Common myeloid progenitor, CD34-positive (primary cell): ENCODE measurements around the gene MYLK3.

Experiments
- CTCF ChIA-PET: fragments of 350-600 bp; sonication (Branson Sonifier 250); formaldehyde crosslinking; loops from one replicate; lab custom pipeline; 2021; ENCODE audit warnings: antibody characterized with exemption; lab: Charles Lee
- POLR2A ChIA-PET: fragments of 350-600 bp; sonication (Branson Sonifier 250); formaldehyde crosslinking; loops from one replicate; lab custom pipeline; 2021; ENCODE audit warnings: antibody characterized with exemption; lab: Charles Lee
- DNase-seq, 3 donors: peaks; one replicate each; pipeline versions ENCODE4 v3.0.0 to v3.0.0-alpha.2; 2013
- H3K27ac ChIP-seq, 2 experiments: 1 replicate in 1 of 2; 2 replicates in 1 of 2; pipeline ENCODE4 v1.7.0; 2013; ENCODE audit warnings: inconsistent platforms in 2 of 2, low read length in 2 of 2, mild to moderate bottlenecking in 2 of 2, low read depth in 1 of 2, moderate library complexity in 1 of 2; ENCODE audit not compliant: severe bottlenecking in 2 of 2, insufficient read depth in 1 of 2, poor library complexity in 1 of 2
- H3K27me3 ChIP-seq, 5 experiments: replicated peaks in 2 of 5; 1 replicate in 3 of 5; 2 replicates in 2 of 5; pipeline versions ENCODE4 v1.6.1 to v1.7.0; 2013; ENCODE audit warnings: low read length in 4 of 5, mild to moderate bottlenecking in 2 of 5, moderate library complexity in 2 of 5, inconsistent platforms in 1 of 5; ENCODE audit not compliant: insufficient read depth in 5 of 5, control insufficient read depth in 4 of 5
- H3K36me3 ChIP-seq, 4 experiments: 1 replicate in 2 of 4; 2 replicates in 2 of 4; pipeline versions ENCODE4 v1.6.1 to v1.7.0; 2013; ENCODE audit warnings: low read length in 3 of 4, control low read depth in 1 of 4, mild to moderate bottlenecking in 1 of 4; ENCODE audit not compliant: control insufficient read depth in 4 of 4, insufficient read depth in 4 of 4
- H3K4me1 ChIP-seq, 4 experiments: 1 replicate in 3 of 4; 2 replicates in 1 of 4; pipeline versions ENCODE4 v1.6.1 to v1.7.1; 2013; ENCODE audit warnings: low read length in 3 of 4, mild to moderate bottlenecking in 3 of 4, control low read depth in 1 of 4, inconsistent platforms in 1 of 4, moderate library complexity in 1 of 4; ENCODE audit not compliant: control insufficient read depth in 4 of 4, insufficient read depth in 4 of 4; ENCODE audit errors: control extremely low read depth in 1 of 4
- H3K4me3 ChIP-seq, 7 experiments: 1 replicate in 4 of 7; 2 replicates in 3 of 7; pipeline versions ENCODE4 v1.5.1 to v1.7.0; 2013; ENCODE audit warnings: mild to moderate bottlenecking in 7 of 7, low read length in 6 of 7, moderate library complexity in 6 of 7, inconsistent platforms in 2 of 7, low read depth in 2 of 7, control low read depth in 1 of 7; ENCODE audit not compliant: insufficient read depth in 4 of 7, control insufficient read depth in 1 of 7; ENCODE audit errors: extremely low read depth in 1 of 7
- H3K9me3 ChIP-seq, 5 experiments: 1 replicate in 4 of 5; 2 replicates in 1 of 5; pipeline versions ENCODE4 v1.6.1 to v1.7.1; 2013; ENCODE audit warnings: low read length in 4 of 5, mild to moderate bottlenecking in 2 of 5, inconsistent platforms in 1 of 5, low read depth in 1 of 5, moderate library complexity in 1 of 5; ENCODE audit not compliant: control insufficient read depth in 4 of 5, insufficient read depth in 2 of 5; ENCODE audit errors: control extremely low read depth in 1 of 5
- WGBS: methylation state at CpG from one replicate; pipeline ENCODE4 v1.1.5; 2013; ENCODE audit not compliant: insufficient coverage; 5-methylcytosine and 5-hydroxymethylcytosine counted together

Gene MYLK3

GRCh38 chr16:46718214-46718613 is 29.9 kb downstream of the MYLK3 start:
- Histone ChIP-seq H3K27ac (no peak overlapping the region), H3K27me3 (no peaks in the 10 kb centered on the region), H3K4me3 (no peak overlapping the region), H3K36me3 (no peaks in the 10 kb centered on the region), H3K9me3 (no peaks in the 10 kb centered on the region), H3K4me1 (peaks cover 0 to 25% (median 7%) of the 10 kb centered on the region in 4 experiments)
- ChIA-PET POLR2A (no interaction called here), CTCF (no interaction called here)
- no peak for DNase-seq
- 98% methylated on average over 6 of the region's 8 CpGs for WGBS

GRCh38 chr16:46717692-46718091 is 30.5 kb downstream of the MYLK3 start:
- CTCF ChIA-PET: no interaction called here

GRCh38 chr16:46715769-46716305 is 32.3 kb downstream of the MYLK3 start:
- no peaks in the 10 kb centered on the region for H3K9me3 ChIP-seq
- POLR2A ChIA-PET: no interaction called here
- 10% methylated on average over 5 of the region's 6 CpGs for WGBS
- H3K4me3 ChIP-seq: peak overlapping the region in 1 of 7 experiments; percentile 1
- peak; percentile 38 to 82 (median 62) for DNase-seq
- CTCF ChIA-PET: no interaction called here
- H3K4me1 ChIP-seq: peaks cover 2 to 37% (median 17%) of the 10 kb centered on the region in 4 experiments
- H3K27me3 ChIP-seq: no peaks in the 10 kb centered on the region
- H3K36me3 ChIP-seq: no peaks in the 10 kb centered on the region
- H3K27ac ChIP-seq: no peak overlapping the region

More at GRCh38 chr16:46717692-46718091, 30.5 kb downstream of the MYLK3 start:
- Histone ChIP-seq H3K4me3 (no peak overlapping the region), H3K27me3 (no peaks in the 10 kb centered on the region), H3K27ac (no peak overlapping the region), H3K4me1 (peaks cover 2 to 29% (median 12%) of the 10 kb centered on the region in 4 experiments), H3K36me3 (no peaks in the 10 kb centered on the region), H3K9me3 (no peaks in the 10 kb centered on the region)
- WGBS: 95% methylated on average over 2 of the region's 2 CpGs
- POLR2A ChIA-PET: no interaction called here
- DNase-seq: no peak

- 98% methylated on average over 4 of the region's 7 CpGs for WGBS
- CTCF ChIA-PET: interaction anchor here (0.9 kb wide), 2 partner anchors 25 to 28 kb away, joined by 3 to 5 read pairs; partner anchors contain the start of gene ORC6
These were observed 33.1 kb downstream of the MYLK3 start for GRCh38 chr16:46714797-46715591.

GRCh38 chr16:46713634-46714033 is 34.5 kb downstream of the MYLK3 start:
- CTCF ChIA-PET: no interaction called here
- peaks cover 2 to 37% (median 18%) of the 10 kb centered on the region in 4 experiments for H3K4me1 ChIP-seq
- H3K27ac ChIP-seq: no peak overlapping the region
- DNase-seq: no peak
- H3K4me3 ChIP-seq: no peak overlapping the region
- no peaks in the 10 kb centered on the region for H3K27me3 ChIP-seq
- H3K36me3 ChIP-seq: no peaks in the 10 kb centered on the region
- H3K9me3 ChIP-seq: no peaks in the 10 kb centered on the region
- 75% methylated on average over 3 of the region's 3 CpGs for WGBS
- POLR2A ChIA-PET: no interaction called here

More at GRCh38 chr16:46714797-46715591, 33.1 kb downstream of the MYLK3 start:
- Histone ChIP-seq H3K4me1 (peaks cover 2 to 37% (median 17%) of the 10 kb centered on the region in 4 experiments), H3K27ac (no peak overlapping the region), H3K27me3 (no peaks in the 10 kb centered on the region), H3K9me3 (no peaks in the 10 kb centered on the region), H3K36me3 (no peaks in the 10 kb centered on the region), H3K4me3 (no peak overlapping the region)
- no peak for DNase-seq
- POLR2A ChIA-PET: interaction anchor here (0.8 kb wide), 1 partner anchor 116 kb away, joined by 3 read pairs; the partner anchor contains the start of gene C16orf87

GRCh38 chr16:46712911-46713310 is 35.2 kb downstream of the MYLK3 start:
- no peaks in the 10 kb centered on the region for H3K36me3 ChIP-seq
- H3K4me3 ChIP-seq: peak overlapping the region in 1 of 7 experiments; percentile 23
- POLR2A ChIA-PET: no interaction called here
- H3K27ac ChIP-seq: no peak overlapping the region
- WGBS: no CpG with 5 or more reads among the region's 3 CpGs
- peaks cover 2 to 37% (median 18%) of the 10 kb centered on the region in 4 experiments for H3K4me1 ChIP-seq
- CTCF ChIA-PET: no interaction called here
- peak in 2 of 3 donors; percentile 50 to 60 for DNase-seq
- no peaks in the 10 kb centered on the region for H3K27me3 ChIP-seq
- H3K9me3 ChIP-seq: no peaks in the 10 kb centered on the region
